ENCODE measurements around the gene LRPAP1.

Gene LRPAP1

GRCh38 chr4:3501126-3501824 is 30.9 kb downstream of the LRPAP1 start:
- TF ChIP-seq YY1 (IDR thresholded peaks at IDR 0.05; ENCODE audit: insufficient read depth, insufficient read length) (no peak), SUZ12 (IDR thresholded peaks at IDR 0.05; ENCODE audit: extremely low read depth, insufficient read depth, insufficient read length) (no peak), ZNF274 (IDR thresholded peaks at IDR 0.05; ENCODE audit: low read depth, low read length) (no peak)
- H3K9ac ChIP-seq (ENCODE audit: insufficient read length, low read depth): no peak overlapping the region
- no peak overlapping the region for H3K4me3 ChIP-seq (ENCODE audit: insufficient read length, low read depth)
- no peaks in the 10 kb centered on the region for H3K9me3 ChIP-seq (ENCODE audit: insufficient read depth, low read length)
- H3K27me3 ChIP-seq (ENCODE audit: insufficient read depth, insufficient read length): peaks cover 60% of the 10 kb centered on the region
- peaks cover 24% of the 10 kb centered on the region for H3K4me1 ChIP-seq (ENCODE audit: insufficient read depth, insufficient read length)
- peaks cover 64% of the 10 kb centered on the region for H3K36me3 ChIP-seq (ENCODE audit: insufficient read depth, insufficient read length, low read length)
- no peak for DNase-seq (ENCODE audit: low read depth, low spot score)

DNA sequence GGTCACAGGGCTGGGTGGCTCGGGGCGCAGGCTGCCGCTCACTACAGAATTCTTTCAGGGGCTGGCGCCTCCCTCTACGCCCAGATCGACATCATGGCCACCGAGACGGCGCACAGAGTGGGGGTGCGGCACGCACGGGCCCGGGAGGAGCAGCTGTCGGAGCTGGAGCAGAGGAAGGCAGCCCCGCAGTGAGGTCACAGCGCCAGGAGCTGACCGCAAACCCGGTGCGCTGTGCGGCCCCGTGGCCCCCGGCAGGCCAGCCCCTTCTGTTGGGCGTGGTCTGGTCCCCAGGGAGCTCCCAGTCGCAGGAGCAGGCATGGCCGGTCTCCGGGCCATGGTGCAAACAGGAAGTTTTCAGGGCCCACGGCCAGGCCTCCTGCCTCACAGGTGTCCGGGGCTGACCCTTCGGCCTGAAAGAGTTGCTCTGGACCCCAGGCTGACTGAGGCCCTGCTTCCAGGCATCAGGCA is 31.6 kb downstream of the LRPAP1 start:
- DNase-seq (ENCODE audit: low read depth, low spot score): no peak
- peaks cover 28% of the 10 kb centered on the region for H3K4me1 ChIP-seq (ENCODE audit: insufficient read depth, insufficient read length)
- H3K27me3 ChIP-seq (ENCODE audit: insufficient read depth, insufficient read length): peaks cover 61% of the 10 kb centered on the region
- H3K36me3 ChIP-seq (ENCODE audit: insufficient read depth, insufficient read length, low read length): peaks cover 59% of the 10 kb centered on the region
- TF ChIP-seq ZNF274 (IDR thresholded peaks at IDR 0.05; ENCODE audit: low read depth, low read length) (no peak), YY1 (IDR thresholded peaks at IDR 0.05; ENCODE audit: insufficient read depth, insufficient read length) (no peak), SUZ12 (IDR thresholded peaks at IDR 0.05; ENCODE audit: extremely low read depth, insufficient read depth, insufficient read length) (no peak)
- no peak overlapping the region for H3K9ac ChIP-seq (ENCODE audit: insufficient read length, low read depth)
- no peak overlapping the region for H3K4me3 ChIP-seq (ENCODE audit: insufficient read length, low read depth)
- no peaks in the 10 kb centered on the region for H3K9me3 ChIP-seq (ENCODE audit: insufficient read depth, low read length)

DNA sequence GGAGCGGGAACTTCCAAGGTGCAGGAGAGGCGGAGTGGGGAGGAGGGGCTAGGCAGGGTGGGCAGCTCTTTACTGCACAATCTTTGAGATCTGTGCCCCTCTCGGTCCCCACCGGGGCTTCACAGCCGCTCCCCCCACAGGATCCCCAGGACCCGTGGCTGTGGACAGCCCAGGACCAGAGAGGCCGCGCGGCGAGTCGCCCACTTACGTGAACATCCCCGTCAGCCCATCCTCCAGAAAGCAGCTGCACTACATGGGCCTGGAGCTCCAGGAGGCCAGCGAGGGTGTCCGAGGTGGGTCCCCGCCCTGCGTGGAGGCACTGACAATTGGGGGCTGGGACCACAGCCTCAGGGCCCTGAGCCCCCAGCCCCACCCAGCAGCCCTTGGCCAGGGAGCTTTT is 32.1 kb downstream of the LRPAP1 start:
- Histone ChIP-seq H3K9ac (ENCODE audit: insufficient read length, low read depth) (no peak overlapping the region), H3K36me3 (ENCODE audit: insufficient read depth, insufficient read length, low read length) (peaks cover 54% of the 10 kb centered on the region), H3K4me1 (ENCODE audit: insufficient read depth, insufficient read length) (peaks cover 29% of the 10 kb centered on the region), H3K9me3 (ENCODE audit: insufficient read depth, low read length) (no peaks in the 10 kb centered on the region), H3K4me3 (ENCODE audit: insufficient read length, low read depth) (no peak overlapping the region), H3K27me3 (ENCODE audit: insufficient read depth, insufficient read length) (peaks cover 62% of the 10 kb centered on the region)
- DNase-seq (ENCODE audit: low read depth, low spot score): no peak
- TF ChIP-seq YY1 (IDR thresholded peaks at IDR 0.05; ENCODE audit: insufficient read depth, insufficient read length) (no peak), ZNF274 (IDR thresholded peaks at IDR 0.05; ENCODE audit: low read depth, low read length) (no peak)

DNA sequence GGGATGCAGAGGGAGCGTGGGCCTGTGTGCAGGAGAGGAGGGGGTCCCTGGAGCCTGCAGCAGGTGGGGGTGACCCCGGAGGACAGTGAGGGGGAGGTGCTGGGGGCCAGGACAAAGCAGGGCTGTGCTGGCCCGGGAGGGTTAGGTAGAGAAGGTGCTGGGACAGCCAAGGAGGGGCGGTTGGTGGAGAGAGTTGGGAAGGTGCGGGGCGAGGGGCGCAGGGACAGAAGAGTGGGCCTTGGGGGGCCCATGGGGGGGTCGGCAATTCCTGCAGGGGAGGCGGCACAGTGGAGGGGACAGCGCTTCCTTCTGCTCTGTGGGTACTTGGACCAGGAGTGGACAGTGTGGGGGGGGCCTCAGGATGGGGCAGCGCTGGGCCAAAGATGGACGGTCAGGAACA is 32.5 kb downstream of the LRPAP1 start:
- H3K4me3 ChIP-seq (ENCODE audit: insufficient read length, low read depth): no peak overlapping the region
- H3K36me3 ChIP-seq (ENCODE audit: insufficient read depth, insufficient read length, low read length): peaks cover 51% of the 10 kb centered on the region
- no peak for DNase-seq (ENCODE audit: low read depth, low spot score)
- H3K9ac ChIP-seq (ENCODE audit: insufficient read length, low read depth): no peak overlapping the region
- H3K4me1 ChIP-seq (ENCODE audit: insufficient read depth, insufficient read length): peaks cover 33% of the 10 kb centered on the region
- TF ChIP-seq YY1 (IDR thresholded peaks at IDR 0.05; ENCODE audit: insufficient read depth, insufficient read length) (no peak), ZNF274 (IDR thresholded peaks at IDR 0.05; ENCODE audit: low read depth, low read length) (no peak), SUZ12 (IDR thresholded peaks at IDR 0.05; ENCODE audit: extremely low read depth, insufficient read depth, insufficient read length) (no peak)
- H3K27me3 ChIP-seq (ENCODE audit: insufficient read depth, insufficient read length): peaks cover 62% of the 10 kb centered on the region
- no peaks in the 10 kb centered on the region for H3K9me3 ChIP-seq (ENCODE audit: insufficient read depth, low read length)

DNA sequence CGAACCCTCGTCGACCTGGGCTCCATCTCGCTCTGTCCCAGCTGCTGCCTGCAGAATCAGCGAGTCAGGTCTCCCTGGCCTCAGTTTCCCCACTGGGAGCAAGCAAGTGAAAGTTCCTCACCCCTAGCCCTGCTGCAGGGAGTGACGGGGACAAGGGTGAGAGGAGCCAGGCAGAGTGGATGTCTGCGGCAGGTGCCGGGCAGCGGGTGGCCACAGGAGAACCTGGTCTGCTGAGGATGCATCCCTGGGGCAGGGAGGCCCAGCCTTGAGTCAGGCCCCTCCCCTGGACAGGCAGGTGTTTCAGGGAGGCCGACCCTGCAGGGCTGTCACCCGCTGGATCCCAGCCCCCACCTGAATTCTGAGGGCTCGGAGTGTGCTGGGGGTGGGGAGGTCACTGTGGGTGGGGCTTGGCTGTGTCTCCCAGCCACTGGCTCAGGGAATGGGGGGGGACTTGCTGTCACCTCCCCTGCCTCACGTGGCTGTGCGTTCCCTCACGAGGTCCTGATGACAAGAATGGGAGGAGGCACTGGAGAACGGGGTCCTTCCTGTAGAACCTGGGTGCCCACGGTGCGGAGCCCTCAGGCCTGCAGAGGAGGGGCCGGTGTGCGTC is 33.2 kb downstream of the LRPAP1 start:
- Histone ChIP-seq H3K36me3 (ENCODE audit: insufficient read depth, insufficient read length, low read length) (peaks cover 48% of the 10 kb centered on the region), H3K9me3 (ENCODE audit: insufficient read depth, low read length) (no peaks in the 10 kb centered on the region), H3K9ac (ENCODE audit: insufficient read length, low read depth) (no peak overlapping the region), H3K4me3 (ENCODE audit: insufficient read length, low read depth) (no peak overlapping the region), H3K27me3 (ENCODE audit: insufficient read depth, insufficient read length) (peaks cover 68% of the 10 kb centered on the region), H3K4me1 (ENCODE audit: insufficient read depth, insufficient read length) (peaks cover 40% of the 10 kb centered on the region)
- DNase-seq (ENCODE audit: low read depth, low spot score): no peak
- no peak for TF ChIP-seq ZNF274 (IDR thresholded peaks at IDR 0.05; ENCODE audit: low read depth, low read length)
- no peak for TF ChIP-seq YY1 (IDR thresholded peaks at IDR 0.05; ENCODE audit: insufficient read depth, insufficient read length)
- no peak for TF ChIP-seq SUZ12 (IDR thresholded peaks at IDR 0.05; ENCODE audit: extremely low read depth, insufficient read depth, insufficient read length)

DNA sequence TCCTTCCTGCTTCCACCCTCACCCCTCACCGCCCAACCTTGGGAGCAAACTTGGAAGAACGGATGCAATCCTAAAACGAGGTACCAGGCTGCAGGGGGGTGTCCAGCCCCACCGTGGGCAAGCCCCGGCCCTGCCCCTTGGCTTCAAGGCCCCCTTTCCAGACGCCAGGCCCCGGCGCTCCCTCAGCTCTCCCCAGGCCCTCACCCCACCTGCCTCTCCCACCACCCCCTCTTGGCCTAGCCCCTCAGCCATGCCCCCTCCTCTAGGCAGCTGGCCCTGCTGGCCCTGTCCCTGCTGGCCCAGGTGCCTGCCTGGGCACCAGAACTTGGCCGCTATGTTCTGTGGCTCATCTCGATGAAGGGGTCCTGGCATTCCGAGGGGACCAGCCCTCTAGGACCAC is 33.8 kb downstream of the LRPAP1 start:
- Histone ChIP-seq H3K9ac (ENCODE audit: insufficient read length, low read depth) (no peak overlapping the region), H3K27me3 (ENCODE audit: insufficient read depth, insufficient read length) (peaks cover 68% of the 10 kb centered on the region), H3K4me1 (ENCODE audit: insufficient read depth, insufficient read length) (peaks cover 46% of the 10 kb centered on the region), H3K9me3 (ENCODE audit: insufficient read depth, low read length) (no peaks in the 10 kb centered on the region), H3K36me3 (ENCODE audit: insufficient read depth, insufficient read length, low read length) (peaks cover 42% of the 10 kb centered on the region), H3K4me3 (ENCODE audit: insufficient read length, low read depth) (no peak overlapping the region)
- DNase-seq (ENCODE audit: low read depth, low spot score): no peak
- TF ChIP-seq YY1 (IDR thresholded peaks at IDR 0.05; ENCODE audit: insufficient read depth, insufficient read length): no peak

DNA sequence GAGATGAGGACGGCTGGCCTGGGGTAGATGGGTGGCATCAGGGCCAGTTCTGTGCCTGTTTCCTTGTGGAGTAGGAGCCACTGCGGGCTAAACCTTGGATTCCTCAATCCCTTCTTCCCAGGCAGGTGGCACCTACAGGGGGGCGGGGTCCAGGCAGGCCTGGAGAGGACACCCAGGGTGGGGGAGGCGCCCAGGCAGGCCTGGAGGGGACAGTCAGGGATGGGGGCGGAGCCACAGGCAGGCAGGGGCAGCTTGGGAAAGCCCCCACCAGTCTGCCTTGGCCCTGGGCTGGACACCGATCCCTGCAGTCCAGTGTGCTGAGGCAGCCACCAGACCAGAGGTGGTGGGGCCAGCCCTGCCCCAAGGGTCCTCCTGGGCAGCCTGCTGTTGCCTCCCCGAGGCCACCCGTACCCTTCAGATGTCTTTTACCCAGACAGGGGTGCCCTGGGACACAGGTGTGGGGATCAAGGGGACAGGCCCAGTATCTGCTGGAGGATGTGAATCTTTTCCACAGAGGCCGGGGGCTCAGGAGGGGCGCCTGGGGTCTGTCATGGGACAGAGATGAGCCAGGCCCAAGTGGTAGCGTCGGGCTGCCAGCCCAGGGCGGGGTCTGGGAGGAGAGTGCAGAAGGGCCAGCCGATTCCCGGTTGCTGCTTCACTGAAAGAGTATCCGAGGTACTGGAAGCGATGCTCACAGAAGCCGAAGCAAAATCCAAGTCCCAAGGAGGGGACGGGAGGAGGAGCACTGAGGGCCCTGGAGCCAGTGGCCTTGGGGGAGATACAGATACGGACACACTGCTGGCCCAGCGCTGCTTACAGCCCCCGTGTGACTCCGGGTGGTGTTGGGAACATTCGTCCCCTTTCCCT is 34.5 kb downstream of the LRPAP1 start:
- TF ChIP-seq ZNF274 (IDR thresholded peaks at IDR 0.05; ENCODE audit: low read depth, low read length) (no peak), YY1 (IDR thresholded peaks at IDR 0.05; ENCODE audit: insufficient read depth, insufficient read length) (no peak), SUZ12 (IDR thresholded peaks at IDR 0.05; ENCODE audit: extremely low read depth, insufficient read depth, insufficient read length) (no peak)
- H3K9me3 ChIP-seq (ENCODE audit: insufficient read depth, low read length): no peaks in the 10 kb centered on the region
- H3K9ac ChIP-seq (ENCODE audit: insufficient read length, low read depth): no peak overlapping the region
- H3K4me3 ChIP-seq (ENCODE audit: insufficient read length, low read depth): no peak overlapping the region
- H3K4me1 ChIP-seq (ENCODE audit: insufficient read depth, insufficient read length): peaks cover 50% of the 10 kb centered on the region
- H3K27me3 ChIP-seq (ENCODE audit: insufficient read depth, insufficient read length): peaks cover 68% of the 10 kb centered on the region
- DNase-seq (ENCODE audit: low read depth, low spot score): no peak
- H3K36me3 ChIP-seq (ENCODE audit: insufficient read depth, insufficient read length, low read length): peaks cover 35% of the 10 kb centered on the region

Data from NT2/D1 (cell line).